ENCODE results near the gene DGUOK. TPM values are rescaled to one million over a fixed set of nuclear protein-coding genes. Genes with fewer than 3 reads are reported as not detected.

DGUOK gene
- total RNA-seq, 1 donor from 2014 or later = 52.3 TPM

DNA sequence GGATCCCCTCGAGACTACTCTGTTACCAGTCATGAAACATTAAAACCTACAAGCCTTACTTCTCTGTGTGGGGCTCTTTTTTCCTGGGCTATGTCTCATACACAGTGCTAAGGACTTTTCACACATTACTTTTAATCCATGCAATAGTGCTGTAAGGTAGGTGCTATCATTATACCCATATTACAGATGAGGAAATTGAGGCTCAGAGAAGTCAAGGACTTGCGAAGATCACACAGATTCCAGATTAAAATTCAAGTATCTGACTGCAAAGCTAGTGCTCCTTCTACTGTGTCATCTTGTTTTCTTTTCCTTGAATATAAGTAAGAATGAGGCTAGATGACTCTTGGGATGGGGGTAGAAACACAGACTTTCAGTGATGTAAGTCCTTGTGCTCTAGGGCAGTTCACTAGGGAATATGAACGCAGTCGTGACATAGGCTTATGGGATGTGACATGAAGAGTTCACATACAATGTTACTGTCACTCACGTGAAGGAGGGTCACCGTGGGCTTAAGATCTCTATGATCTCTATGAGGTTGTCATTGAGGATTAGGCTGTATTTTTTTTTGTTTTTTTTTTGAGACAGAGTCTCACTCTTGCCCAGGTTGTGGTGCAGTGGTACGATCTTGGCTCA lies 7.0 kb upstream of the DGUOK start:
- no peaks in the 10 kb centered on the region for H3K4me1 ChIP-seq
- H3K36me3 ChIP-seq = no peaks in the 10 kb centered on the region
- DNase-seq (ENCODE audit: extremely low spot score in 2 of 2) = peak in 1 of 2 donors; percentile 7
- TF ChIP-seq POLR2AphosphoS5 (IDR thresholded peaks at IDR 0.05; ENCODE audit: insufficient read depth in 1 of 2, low read depth in 1 of 2) (no peak), POLR2A (IDR thresholded peaks at IDR 0.05) (no peak)
- TF ChIP-seq, protein P1, sequence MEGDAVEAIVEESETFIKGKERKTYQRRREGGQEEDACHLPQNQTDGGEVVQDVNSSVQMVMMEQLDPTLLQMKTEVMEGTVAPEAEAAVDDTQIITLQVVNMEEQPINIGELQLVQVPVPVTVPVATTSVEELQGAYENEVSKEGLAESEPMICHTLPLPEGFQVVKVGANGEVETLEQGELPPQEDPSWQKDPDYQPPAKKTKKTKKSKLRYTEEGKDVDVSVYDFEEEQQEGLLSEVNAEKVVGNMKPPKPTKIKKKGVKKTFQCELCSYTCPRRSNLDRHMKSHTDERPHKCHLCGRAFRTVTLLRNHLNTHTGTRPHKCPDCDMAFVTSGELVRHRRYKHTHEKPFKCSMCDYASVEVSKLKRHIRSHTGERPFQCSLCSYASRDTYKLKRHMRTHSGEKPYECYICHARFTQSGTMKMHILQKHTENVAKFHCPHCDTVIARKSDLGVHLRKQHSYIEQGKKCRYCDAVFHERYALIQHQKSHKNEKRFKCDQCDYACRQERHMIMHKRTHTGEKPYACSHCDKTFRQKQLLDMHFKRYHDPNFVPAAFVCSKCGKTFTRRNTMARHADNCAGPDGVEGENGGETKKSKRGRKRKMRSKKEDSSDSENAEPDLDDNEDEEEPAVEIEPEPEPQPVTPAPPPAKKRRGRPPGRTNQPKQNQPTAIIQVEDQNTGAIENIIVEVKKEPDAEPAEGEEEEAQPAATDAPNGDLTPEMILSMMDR (IDR thresholded peaks at IDR 0.05) = no peak
- intact Hi-C loops (cut with DNase I) = no loop called here
- H3K4me3 ChIP-seq = no peak overlapping the region
- no peak overlapping the region for H3K27ac ChIP-seq
- H3K27me3 ChIP-seq = no peaks in the 10 kb centered on the region
- no peaks in the 10 kb centered on the region for H3K9me3 ChIP-seq

DNA sequence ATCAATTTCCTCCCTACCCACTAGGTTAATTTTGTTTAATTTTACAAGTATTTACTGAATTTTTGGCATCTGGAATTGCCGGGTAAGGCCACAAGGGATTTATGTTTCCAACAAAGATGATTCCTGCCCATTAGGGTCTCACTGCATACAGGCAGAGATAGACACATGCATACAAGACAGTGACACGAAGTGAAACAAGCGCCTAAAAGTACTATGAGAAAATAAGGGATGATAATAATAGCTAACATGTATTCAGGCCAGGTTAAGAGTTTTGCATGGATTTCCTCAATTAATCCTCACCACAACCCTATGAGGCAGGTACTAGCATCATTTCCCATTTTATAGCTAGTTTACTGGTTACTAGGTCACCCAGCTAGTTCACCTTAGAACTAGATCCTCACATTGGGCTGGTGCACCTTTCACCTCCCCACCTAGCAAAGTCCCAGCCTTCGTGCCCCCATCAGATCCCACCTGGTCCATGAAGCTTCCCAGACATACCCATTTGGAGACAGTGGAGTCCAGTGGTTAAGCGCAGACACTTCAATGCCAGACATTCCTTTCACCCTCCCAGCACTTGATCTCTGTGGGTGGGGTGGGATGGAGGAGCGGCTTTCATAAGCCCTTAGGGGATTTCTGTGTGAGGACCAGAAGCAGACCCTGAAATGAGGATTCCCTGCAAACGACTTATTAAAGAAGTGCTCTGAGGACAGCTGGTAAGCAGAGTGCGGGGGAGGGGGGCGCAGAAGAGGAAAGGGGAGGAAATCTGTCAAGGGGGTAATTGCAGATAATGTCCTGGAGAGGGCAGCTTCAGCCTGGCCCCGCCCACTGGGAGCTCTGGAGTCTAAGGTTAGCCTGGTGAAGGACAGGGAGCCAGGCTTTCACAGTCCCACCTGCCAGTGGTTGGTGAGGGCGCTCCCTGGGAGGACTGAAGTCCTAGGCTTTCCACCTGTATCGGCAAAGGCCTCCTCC lies 5.8 kb upstream of the DGUOK start:
- Histone ChIP-seq H3K27ac (no peak overlapping the region), H3K27me3 (no peaks in the 10 kb centered on the region), H3K9me3 (no peaks in the 10 kb centered on the region), H3K4me1 (peaks cover 6% of the 10 kb centered on the region), H3K36me3 (no peaks in the 10 kb centered on the region), H3K4me3 (no peak overlapping the region)
- intact Hi-C loops (cut with DNase I) = no loop called here
- TF ChIP-seq POLR2AphosphoS5 (IDR thresholded peaks at IDR 0.05; ENCODE audit: insufficient read depth in 1 of 2, low read depth in 1 of 2) (no peak), POLR2A (IDR thresholded peaks at IDR 0.05) (no peak)
- TF ChIP-seq, protein P1 (IDR thresholded peaks at IDR 0.05) = no peak
- peak in 1 of 2 donors; percentile 91 for DNase-seq (ENCODE audit: extremely low spot score in 2 of 2)

DNA sequence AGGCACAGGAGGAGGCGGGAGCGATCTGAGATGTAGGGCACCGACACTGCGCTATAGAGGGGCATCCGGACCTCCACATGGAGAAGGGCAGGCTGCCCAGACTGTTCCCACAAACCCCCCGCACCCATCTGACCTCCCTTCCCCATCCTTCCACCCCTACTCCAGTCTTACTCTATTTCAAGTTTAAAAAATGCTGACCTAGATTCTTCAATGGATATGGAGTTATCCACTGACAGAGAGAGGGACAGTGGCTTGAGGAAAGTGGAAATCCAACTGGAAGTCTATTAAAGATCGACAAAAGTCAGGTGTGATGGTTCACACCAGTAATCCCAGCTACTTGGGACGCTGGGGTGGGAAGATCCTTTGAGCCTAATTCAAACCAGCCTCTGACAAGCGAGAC lies 5.1 kb upstream of the DGUOK start:
- H3K27ac ChIP-seq = no peak overlapping the region
- no peak for DNase-seq (ENCODE audit: extremely low spot score in 2 of 2)
- H3K4me3 ChIP-seq = no peak overlapping the region
- no peaks in the 10 kb centered on the region for H3K9me3 ChIP-seq
- H3K36me3 ChIP-seq = no peaks in the 10 kb centered on the region
- TF ChIP-seq, protein P1 (IDR thresholded peaks at IDR 0.05) = no peak
- TF ChIP-seq POLR2A (IDR thresholded peaks at IDR 0.05) (no peak), POLR2AphosphoS5 (IDR thresholded peaks at IDR 0.05; ENCODE audit: insufficient read depth in 1 of 2, low read depth in 1 of 2) (no peak)
- no peaks in the 10 kb centered on the region for H3K27me3 ChIP-seq
- intact Hi-C loops (cut with DNase I) = no loop called here
- peaks cover 10% of the 10 kb centered on the region for H3K4me1 ChIP-seq

DNA sequence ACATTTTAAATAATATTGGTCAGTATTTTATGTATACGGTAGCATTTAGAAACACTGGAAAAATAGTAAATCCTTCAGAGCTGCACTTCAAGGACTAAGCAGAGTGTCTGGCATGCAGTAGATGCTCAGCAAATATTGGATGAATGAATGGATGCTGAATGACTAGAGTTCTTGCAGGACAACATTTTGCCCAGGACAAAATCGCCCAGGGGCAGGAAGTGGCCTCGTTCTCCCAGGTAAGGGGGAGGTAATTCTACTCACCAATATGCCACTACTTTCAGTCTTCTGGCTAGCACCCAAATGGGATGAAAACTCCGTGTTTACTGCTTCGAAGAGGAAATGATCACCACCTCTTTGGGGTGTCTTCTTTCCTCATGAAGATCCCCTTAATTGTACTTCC lies 4.0 kb upstream of the DGUOK start:
- no peaks in the 10 kb centered on the region for H3K27me3 ChIP-seq
- intact Hi-C loops (cut with DNase I) = no loop called here
- no peaks in the 10 kb centered on the region for H3K36me3 ChIP-seq
- peak in 1 of 2 donors; percentile 34 for DNase-seq (ENCODE audit: extremely low spot score in 2 of 2)
- TF ChIP-seq POLR2A (IDR thresholded peaks at IDR 0.05) (no peak), POLR2AphosphoS5 (IDR thresholded peaks at IDR 0.05; ENCODE audit: insufficient read depth in 1 of 2, low read depth in 1 of 2) (no peak)
- TF ChIP-seq, protein P1 (IDR thresholded peaks at IDR 0.05) = no peak
- peaks cover 17% of the 10 kb centered on the region for H3K4me1 ChIP-seq
- no peak overlapping the region for H3K27ac ChIP-seq
- no peak overlapping the region for H3K4me3 ChIP-seq
- H3K9me3 ChIP-seq = no peaks in the 10 kb centered on the region
